Activated CD4-positive, CD25-positive, alpha-beta regulatory T cell (primary cell): Measurements from ENCODE around the gene PAFAH2.
"Not testable (repeated sequence)": the region's sequence is repeated elsewhere in the genome, so short reads cannot be mapped to it uniquely, and the experiment has no call there.

Source experiments
- DNase-seq, 4 experiments: peaks; one replicate each; lab custom pipeline; 2025; lab: John Stamatoyannopoulos, UW

PAFAH2 gene

DNA sequence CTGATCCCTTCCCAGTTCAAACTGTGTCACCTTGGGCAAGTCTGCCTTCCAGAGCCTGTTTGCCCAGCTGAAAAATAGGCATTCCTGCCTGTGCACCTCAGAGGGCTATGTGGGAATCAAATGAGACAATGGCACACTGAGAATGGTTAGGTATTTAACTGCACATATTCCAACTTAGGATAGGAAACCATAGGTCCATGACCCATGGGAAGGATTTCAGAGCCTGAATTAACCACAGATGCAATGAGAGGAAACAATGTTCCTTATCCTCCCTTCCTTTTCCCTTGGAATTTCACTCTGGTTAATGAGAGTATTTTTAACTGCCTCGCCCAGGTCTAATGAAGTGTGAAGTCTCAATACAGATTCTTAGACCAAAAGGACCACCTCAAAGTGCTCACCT is 12.7 kb downstream of the PAFAH2 start:
- no peak for DNase-seq

DNA sequence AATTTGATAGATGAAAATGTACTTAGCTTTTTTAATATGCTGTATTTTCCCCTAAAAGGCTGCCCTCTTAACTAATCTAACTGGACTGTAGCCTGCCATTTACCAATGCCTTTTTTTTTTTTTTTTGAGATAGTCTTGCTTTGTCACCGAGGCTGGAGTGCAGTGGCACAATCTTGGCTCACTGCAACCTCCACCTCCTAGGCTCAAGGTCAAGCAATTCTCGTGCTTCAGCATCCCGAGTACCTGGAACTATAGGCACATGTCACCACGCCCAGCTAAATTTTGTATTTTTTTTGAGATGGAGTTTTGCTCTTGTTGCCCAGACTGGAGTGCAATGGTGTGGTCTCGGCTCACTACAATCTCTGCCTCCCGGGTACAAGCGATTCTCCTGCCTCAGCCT is 18.7 kb downstream of the PAFAH2 start:
- no peak for DNase-seq

DNA sequence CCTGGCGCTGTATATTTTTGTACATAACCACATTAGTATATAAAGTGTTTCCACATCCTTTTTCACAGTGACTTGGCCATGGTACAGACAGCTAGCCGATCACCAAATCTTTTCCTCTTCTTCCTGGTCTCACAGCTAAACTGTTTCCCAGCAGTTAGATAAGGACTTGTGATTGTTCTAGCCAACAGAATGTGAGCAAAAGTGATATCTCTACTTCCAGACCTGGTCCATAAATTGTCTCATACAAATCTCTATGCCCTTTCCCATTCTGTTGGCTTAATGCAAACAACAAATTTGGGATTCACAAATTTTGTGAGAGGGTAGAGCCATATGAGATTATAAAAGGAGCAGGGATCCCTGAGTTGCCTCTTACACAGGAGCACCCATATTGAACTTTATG is 19.5 kb downstream of the PAFAH2 start:
- no peak for DNase-seq

DNA sequence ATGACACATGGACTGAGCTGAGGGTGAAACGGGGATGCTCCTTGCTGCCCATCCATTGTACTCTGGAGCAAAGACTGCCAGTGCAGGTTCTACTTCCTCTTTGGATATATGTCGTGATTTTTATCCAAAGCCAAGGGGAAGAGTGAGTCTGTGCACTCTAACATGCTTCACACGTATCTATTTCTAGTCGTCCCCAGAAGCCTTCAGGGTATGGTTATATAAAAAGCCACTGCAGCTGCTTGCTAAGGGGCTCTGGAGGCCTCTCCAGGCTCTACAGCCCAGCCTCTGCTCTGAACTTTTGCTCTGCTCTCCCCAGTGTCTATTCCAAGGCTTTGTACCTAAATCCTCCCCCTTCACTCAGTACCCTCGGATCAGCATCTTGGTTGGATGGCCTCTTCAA is 20.1 kb downstream of the PAFAH2 start:
- no peak for DNase-seq

DNA sequence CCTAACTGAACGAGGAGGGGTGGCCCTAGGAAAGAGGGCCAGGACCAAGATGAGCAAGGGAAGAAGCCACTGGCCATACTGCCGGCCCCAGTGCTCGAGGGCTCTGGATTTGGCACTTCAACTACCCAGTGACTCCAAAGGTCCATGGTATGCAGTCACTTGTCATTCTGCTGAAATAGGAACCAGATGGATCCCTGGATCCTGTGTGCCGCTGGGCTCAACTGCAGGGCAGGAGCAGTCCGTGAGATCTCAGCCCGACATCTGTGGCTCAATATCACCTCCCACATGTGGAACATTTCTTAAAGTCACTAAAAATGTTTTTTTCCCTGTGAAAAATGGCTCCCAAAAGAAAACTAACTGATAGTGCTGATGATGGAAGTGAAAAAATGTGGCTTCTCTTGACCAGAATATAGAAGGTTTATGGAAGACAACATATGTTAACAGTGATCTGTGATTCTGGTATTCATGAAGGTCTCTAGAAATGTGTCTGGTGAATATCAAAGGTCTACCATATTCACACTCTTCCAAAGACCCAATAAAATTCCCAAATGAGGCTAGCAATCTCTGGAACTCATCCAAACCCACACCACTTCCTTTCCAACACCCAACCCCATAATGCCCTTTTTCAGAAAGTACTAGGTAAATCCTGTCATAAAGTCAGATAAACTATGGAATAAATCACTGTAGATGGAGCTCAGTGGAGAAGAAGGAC is 24.1 kb downstream of the PAFAH2 start:
- no peak for DNase-seq

DNA sequence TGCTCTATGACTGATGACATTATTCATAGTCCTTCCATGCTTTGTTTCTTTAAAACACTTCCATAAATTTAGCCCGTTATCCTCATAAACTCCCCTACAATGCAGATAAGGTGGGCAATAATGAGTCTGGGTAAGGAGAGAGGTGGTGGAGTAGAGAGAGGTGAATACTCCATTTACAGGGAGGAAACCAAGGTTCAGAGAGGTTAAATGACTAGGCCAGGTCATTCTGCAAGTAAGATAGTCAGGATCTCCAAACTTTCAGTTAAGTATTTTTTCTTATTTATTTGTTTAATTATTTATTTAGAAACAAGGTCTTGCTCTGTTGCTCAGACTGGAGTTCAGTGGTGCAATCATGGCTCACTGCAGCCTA is 26.1 kb downstream of the PAFAH2 start:
- no peak for DNase-seq

DNA sequence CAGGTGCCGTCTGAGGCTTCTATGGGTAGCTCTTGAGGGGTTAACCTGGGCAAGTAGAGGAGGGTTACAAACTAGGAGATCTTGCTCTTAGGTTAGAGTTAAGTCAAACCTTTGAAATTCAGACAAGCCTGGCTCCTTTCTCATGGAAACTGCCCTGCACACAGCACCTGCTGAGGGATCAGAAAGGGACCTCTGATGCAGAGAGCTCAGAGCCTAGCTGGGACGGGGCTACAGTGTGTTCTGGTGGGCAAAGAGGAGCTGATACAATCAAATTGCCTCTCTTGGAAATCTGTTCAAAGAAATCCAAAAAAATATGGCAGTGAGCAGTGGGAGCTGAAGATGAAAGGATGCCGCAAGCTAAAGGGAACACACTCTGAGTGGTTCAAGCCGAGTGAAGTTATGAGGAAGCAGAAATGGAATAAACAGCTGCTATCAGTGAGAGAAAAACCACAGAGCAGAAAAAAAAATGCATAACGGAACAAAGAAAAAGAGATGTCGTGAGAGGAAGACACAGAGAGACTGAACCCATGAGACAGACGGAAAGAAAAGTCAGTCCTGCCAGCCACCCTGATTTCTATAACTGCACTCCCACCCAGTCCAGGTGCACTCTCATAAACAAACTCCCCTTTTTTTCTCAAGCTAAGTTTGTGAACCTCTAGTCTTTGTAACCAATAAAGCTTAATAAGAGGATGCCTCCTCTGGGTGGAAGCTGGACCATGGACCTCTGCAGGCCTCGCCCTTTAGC is 26.6 kb downstream of the PAFAH2 start:
- no peak for DNase-seq

DNA sequence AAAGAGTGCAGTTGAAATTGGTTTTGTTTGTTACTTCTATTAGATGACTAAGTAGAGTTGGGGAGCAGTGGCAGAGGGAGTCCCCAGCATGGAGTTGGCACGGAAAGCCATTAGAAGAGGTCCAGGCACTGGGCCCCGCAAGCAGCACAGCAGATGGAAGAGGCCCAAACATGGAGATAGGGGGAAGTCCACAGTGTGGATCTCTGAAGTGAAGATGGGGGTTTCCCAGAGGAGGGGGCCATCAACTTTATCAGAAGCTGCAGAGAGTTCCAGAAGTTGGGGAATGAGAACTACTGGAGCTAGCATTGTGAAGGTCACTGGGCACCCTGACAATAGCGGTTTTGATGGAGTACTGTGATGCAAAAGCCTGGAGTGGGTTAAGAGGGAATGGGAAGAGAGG is 30.6 kb downstream of the PAFAH2 start:
- DNase-seq = no peak

DNA sequence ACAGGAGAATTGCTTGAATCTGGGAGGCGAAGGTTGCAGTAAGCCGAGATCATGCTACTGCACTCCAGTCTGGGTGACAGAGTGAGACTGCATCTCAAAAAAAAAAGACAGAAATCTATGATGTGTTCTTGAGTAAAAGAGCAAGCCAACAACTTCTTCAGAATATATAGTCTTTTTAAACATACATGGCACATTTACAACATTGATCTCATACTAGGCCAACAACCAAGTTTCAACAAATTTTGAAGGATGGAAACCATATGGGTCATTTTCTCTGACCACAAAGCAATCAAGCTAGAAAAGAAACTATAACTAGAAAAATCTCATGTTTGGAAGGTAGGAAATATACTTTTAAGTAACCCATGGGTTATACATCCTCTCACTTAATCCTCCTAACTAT is 38.3 kb downstream of the PAFAH2 start:
- no peak for DNase-seq

DNA sequence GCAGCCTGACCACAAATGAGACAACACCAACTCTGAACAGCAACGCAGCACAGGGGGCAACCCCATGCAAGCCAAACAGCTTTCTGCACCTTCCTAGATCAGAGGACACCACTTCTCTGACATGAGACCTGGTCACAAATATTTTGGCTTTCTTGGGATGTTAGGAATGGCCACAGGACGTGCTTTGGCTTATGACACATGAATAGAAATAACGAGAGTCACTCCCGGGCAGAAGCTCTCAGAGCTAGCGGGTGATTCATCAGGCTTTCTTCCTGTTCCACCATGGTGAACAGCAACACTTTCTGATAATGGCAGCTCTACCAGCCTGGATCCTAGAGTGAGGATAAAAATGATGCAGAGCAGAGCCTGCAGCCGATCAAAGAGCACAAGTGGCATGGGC is 39.4 kb downstream of the PAFAH2 start:
- no peak for DNase-seq

DNA sequence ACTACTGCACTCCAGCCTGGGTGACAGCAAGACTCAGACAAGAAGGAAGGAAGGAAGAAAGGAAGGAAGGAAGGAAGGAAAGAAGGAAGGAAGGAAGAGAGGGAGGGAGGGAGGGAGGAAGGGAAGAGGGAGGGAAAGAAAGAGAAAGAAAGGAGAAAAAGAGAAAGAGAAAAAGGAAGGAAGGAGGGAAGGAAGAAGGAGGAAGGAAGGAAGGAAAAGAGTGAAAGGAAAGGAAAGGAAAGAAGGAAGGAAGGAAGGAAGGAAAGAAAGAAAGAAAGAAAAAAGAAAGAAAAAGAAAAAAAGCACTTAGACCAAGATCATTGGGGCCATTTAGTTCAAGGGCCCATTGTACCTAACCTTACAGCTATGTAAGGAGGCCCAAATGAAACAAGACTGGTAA is 42.3 kb downstream of the PAFAH2 start:
- DNase-seq = no peak

DNA sequence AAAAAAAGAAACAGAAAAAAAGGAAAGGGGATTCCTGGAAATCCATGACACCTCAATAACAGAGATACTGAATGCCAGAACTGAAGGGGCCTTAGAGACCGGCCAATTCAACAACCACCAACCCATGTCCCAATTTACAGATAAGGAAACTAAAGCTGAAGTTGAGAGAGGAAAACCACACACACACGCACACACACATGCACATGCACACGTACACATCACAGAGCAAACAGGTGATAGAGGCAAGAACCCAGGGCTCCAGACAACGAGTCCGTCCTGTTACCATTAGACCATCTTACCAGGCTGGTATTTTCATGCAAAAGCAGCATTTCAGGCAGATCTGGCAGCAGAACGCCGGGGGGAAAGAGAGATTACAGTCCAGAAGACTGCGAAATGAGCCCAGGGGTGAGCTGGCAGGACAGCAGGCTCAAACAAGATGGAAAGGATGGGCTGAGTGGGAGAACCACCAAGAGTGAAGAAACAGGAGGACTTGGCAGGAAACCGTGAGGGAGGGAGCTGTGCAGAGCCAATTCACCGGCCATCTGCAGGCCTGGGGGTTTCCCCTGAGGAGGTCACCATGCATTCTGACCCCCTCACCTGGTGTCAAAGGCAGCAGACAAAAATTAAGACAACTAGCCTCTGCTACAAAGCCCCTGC is 43.5 kb downstream of the PAFAH2 start:
- no peak for DNase-seq

DNA sequence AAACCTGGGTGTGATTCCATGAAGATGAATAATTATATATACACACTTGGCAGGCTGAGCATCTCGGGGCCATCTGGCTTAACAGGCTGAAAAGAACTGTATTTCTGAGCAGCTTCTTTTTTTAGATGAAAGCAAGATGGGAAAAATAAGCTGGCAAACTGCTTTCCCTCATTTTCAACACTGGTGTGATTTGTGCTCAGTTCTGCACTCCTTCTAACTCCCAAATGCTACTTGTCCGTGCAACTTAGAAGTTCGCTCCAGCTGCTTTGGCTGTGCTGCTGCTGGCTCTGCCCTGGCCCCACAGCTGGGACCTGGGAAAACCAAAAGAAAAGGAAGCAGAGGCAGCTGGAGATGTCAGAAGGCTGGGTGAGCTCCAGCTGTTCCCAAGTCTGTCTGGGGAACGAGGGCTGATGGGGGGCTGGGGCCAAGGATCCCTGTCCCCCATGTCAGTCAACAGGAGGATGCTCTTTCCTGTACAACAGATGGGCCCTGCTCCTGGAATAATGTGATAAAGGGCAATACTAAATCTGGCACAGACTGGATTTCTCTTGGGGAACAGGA is 44.9 kb downstream of the PAFAH2 start:
- DNase-seq = no peak

DNA sequence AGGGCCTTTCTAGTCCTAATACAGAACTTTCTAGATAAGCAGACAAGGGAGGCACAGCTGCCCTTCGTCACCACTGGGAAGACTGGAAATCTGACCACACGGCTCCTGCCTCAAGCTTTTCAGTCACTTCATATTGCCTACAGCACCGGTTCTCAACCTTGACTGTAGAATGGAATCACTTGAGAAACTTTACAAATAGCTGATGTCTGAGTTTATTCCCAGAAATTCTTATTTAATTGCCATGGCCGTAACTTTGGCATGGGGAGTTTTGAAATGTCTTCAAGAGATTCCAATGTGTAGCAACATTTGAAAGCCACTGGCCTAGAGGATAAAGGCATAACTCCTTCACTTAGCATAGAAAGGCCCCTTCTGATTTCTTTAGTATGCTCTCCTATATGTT is 49.2 kb downstream of the PAFAH2 start:
- no peak for DNase-seq

DNA sequence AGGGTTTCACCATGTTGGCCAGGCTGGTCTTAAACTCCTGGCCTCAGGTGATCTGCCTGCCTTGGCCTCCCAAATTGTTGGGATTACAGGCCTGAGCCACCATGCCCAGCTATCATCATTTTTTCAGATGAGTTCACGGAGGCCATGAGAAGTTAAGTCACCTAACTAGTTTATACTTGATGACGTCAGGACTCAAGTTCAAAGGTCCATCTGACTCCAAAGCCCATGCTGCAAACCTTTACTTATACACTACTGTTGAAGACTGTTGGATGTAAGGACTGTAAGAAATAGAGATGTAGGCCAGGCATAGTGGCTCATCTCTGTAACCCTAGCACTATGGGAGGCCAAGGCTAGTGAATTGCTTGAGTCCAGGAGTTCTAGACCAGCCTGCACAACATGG is 50.8 kb downstream of the PAFAH2 start:
- DNase-seq = no peak

DNA sequence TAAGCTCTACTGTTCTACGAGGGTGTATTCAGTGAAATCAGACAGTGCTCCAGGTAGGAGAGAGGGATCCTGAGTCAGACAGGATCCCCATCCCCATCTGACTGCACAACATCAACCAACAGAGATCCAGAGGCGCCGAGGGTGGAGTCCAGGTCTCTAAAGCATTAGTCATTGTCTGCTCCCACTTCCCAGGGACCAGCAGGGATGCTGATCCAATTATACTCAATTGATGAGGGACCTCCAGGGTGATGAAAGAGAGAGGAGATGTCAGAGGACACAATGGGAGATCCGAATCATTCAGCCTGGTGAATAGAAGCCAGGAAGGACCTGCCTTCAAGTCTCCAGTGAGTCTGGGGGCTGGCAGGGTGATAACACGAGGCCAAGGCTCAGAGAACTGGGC is 52.1 kb downstream of the PAFAH2 start:
- DNase-seq = no peak

DNA sequence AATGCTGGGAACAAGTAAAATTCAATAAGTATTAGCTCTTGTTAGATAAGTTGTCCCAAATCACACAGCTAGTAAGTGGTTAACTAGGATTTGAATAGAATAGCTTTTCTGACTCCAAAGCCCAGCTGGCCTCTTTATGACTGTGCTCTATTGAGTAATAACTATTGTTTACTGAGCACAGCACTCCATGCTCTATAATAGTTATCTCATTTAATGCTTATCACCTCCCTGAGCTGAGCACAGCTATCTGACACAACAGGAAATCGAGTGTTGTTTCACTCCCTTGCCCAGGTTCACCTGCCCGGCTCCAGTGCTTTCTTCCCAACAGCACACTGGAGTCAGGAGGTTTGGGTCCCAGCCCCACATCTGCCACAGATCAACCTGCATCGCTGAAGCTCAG is 52.9 kb downstream of the PAFAH2 start:
- DNase-seq = no peak

DNA sequence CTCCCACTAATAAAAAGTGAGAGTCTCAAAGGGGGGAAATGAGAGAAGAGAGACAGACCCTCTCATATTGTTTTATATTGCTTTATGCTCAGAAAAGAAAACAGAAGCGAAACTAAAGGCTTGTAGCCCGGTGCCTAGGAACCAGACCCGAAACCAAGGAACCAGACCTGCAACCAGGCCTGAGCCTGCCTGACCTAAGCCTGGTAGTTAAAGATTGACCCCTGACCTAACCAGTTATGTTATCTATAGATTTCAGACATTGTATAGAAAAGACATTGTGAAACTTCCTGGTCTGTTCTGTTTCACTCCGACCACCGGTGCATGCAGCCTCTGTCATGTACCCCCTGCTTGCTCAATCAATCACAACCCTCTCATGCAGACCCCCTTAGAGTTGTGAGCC is 54.4 kb downstream of the PAFAH2 start:
- DNase-seq = not testable (repeated sequence)

DNA sequence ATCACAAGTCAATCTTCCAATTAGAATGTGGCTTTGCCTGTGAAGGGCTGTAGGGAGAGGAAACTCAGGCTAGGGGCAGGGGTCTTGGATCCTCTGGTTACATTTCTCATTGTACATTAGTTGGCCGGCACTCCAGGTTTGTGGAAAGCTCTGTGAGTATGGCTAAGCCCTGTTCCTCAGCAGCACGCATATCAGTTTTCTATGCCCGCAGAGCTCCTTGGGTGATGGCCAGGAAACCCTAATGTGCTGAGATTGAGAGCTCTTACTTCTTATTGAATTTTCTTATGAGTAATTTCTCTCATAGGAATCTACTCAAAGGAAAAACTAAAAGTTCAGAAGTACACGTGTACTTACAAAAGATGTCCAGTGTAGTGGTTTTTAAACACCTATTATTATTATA is 60.9 kb downstream of the PAFAH2 start:
- DNase-seq = no peak

DNA sequence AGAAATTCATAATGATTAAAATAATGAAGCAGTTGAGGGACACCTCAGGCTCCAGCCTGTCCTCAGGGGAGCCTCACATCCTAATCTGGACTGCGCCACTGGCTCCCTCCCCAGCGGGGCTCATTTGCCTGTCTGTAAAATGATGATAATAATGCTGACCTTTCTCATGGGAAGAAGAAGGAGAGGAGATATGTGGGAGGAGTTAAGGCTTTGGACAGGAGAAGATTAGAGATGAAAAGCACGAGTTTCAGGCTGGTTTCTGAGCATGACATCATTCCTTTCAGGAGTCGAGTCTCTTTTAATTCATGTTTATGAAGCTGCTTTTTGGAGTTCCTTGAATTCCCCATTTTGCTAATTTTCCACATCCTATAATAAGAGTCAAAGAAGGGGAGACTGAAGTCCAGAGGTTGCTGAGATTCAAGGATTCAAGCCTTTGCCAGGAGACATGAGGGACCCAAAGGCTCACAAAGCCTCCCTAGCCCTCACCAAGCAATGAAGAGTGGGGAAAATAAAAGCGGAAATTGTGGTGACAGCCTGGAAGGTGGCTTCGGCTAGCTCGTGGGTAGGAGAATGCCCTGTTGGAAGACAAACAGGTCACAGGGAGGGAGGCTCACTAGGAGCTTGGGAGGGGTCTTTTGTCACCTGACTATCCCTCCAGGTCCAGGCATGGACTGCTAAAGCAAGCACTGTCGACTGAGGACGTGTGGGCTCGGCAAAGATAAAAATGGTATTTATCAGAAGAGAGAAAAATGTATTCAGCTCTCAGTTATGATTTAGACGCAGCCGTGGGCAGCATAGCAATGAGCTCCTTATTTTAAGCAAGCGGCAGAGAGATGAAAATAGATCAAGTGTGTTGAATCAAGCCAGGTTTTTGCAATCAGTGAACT is 64.1 kb downstream of the PAFAH2 start:
- no peak for DNase-seq

DNA sequence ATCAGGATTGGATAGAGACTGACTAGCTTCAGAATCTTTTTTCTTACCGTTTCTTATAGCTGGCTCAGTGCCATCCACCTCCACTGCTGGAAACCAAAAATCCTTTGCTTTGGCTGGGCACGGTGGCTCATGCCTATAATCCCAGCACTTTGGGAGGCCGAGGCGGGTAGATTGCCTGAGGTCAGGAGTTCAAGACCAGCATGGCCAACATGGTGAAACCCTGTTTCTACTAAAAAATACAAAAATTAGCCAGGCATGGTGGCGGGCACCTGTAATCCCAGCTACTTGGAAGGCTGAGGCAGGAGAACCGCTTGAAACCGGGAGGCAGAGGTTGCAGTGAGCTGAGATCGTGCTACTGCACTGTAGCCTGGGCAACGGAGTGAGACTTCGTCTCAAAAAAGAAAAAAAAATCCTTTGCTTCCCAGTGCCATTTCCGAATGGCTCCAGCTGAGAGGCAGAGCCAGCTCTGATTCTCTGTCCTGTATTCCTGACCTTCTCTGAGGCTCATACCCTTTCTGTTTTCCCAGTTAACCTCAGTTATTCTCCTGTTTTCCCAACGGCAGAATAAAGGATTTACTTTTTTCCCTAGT is 65.0 kb downstream of the PAFAH2 start:
- not testable (repeated sequence) for DNase-seq

DNA sequence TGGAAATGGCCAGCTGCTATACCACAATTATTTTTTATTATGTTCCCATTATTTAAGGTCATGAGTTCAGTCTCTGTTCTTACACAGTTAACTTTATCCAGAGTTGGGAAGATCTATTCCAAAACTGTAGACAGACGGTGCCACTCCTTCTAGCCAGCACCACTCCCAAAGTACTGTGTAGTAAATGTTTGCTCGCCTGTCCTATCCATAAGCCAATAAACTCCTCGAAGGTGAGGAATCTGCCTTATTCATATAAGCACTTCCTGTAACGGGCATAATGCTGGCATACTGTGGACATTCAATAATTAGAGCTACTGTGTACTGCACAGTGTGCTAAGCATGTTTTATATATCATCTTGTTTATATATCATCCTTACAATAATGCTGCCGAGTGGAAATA is 65.5 kb downstream of the PAFAH2 start:
- no peak for DNase-seq
